ENCODE data around the gene SMDT1. TPM values are rescaled to one million over a fixed set of nuclear protein-coding genes. Genes with fewer than 3 reads are reported as not detected.

The SMDT1 gene
- total and polyA plus RNA-seq, 9 of the 15 experiments (the other 6 are each of a cell fraction or from before 2014, with no cell fraction given), result 7.9 to 65.2 (median 14.3) TPM

- no peak overlapping the region for H3K9ac ChIP-seq (ENCODE audit: insufficient read depth in 1 of 2, low read depth in 2 of 2, low read length in 2 of 2)
- no peak for FAIRE-seq
- no peaks in the 10 kb centered on the region for H3K79me2 ChIP-seq (ENCODE audit: control insufficient read depth, insufficient read depth, low read length)
- in situ Hi-C loops (cut with MboI), result no loop called here
- no peaks in the 10 kb centered on the region for H3K4me1 ChIP-seq (replicated peaks in 1 of 2; ENCODE audit: control insufficient read depth in 2 of 2, insufficient read depth in 2 of 2, low read length in 2 of 2)
- no peaks in the 10 kb centered on the region for H3K27me3 ChIP-seq (ENCODE audit: control insufficient read depth in 2 of 2, insufficient read depth in 2 of 2, low read length in 2 of 2)
- BruUV-seq (replicated peaks), result no TSS peak
- TF ChIP-seq MEF2A (IDR thresholded peaks at IDR 0.05; ENCODE audit: control insufficient read depth, low read depth, low read length) (no peak), HBP1 (CRISPR knock-in tag; IDR thresholded peaks at IDR 0.05) (no peak), HMG20B (CRISPR knock-in tag; IDR thresholded peaks at IDR 0.05) (no peak), THAP7 (CRISPR knock-in tag; IDR thresholded peaks at IDR 0.05) (no peak), KHSRP (IDR thresholded peaks at IDR 0.05) (no peak), NR2F6 (CRISPR knock-in tag; IDR thresholded peaks at IDR 0.05) (no peak), CTBP1 (IDR thresholded peaks at IDR 0.05; ENCODE audit: borderline replicate concordance) (no peak), ZBTB2 (IDR thresholded peaks at IDR 0.05) (no peak)
- no peak overlapping the region for H3K4me3 ChIP-seq
- H3K27ac ChIP-seq (ENCODE audit: extremely low read depth, low read depth, low read length), result no peak overlapping the region
- no peak overlapping the region for H3K4me2 ChIP-seq (ENCODE audit: insufficient read depth, low read length)
- ATAC-seq, result no peak
- no peaks in the 10 kb centered on the region for H4K20me1 ChIP-seq (replicated peaks; ENCODE audit: control insufficient read depth, insufficient read depth, low read length)
- no peak overlapping the region for H2AFZ ChIP-seq (ENCODE audit: low read depth, low read length)
- no peaks in the 10 kb centered on the region for H3K36me3 ChIP-seq (ENCODE audit: control insufficient read depth, insufficient read depth, low read length)
- POLR2A ChIA-PET, result no interaction called here
- H3K9me3 ChIP-seq (replicated peaks; ENCODE audit: control insufficient read depth, insufficient read depth, low read depth, low read length), result no peaks in the 10 kb centered on the region
- intact Hi-C loops (cut with micrococcal nuclease), result no loop called here
- no peaks in the 10 kb centered on the region for H3K9me1 ChIP-seq (ENCODE audit: control insufficient read depth, insufficient read depth, low read length)
- CTCF ChIA-PET (ENCODE audit: low intra/inter-chr PET ratio), result no interaction called here
- DNase-seq (ENCODE audit: extremely low read depth in 1 of 4, low spot score in 3 of 4), result no peak
Observed at GRCh38 chr22:42041784-42042183, 37.7 kb upstream of the SMDT1 start.

All from K562 (cell line).